IPS-NIHi7 (cell line): ENCODE measurements around the gene SYT7.
A peak's percentile ranks its signal among the peaks of the same experiment; 100 is the strongest.

ENCODE experiments used
- DNase-seq: peaks from one replicate; pipeline ENCODE4 v3.0.0; 2012; ENCODE audit warnings: mixed read lengths; ENCODE audit errors: extremely low spot score

The SYT7 gene

DNA sequence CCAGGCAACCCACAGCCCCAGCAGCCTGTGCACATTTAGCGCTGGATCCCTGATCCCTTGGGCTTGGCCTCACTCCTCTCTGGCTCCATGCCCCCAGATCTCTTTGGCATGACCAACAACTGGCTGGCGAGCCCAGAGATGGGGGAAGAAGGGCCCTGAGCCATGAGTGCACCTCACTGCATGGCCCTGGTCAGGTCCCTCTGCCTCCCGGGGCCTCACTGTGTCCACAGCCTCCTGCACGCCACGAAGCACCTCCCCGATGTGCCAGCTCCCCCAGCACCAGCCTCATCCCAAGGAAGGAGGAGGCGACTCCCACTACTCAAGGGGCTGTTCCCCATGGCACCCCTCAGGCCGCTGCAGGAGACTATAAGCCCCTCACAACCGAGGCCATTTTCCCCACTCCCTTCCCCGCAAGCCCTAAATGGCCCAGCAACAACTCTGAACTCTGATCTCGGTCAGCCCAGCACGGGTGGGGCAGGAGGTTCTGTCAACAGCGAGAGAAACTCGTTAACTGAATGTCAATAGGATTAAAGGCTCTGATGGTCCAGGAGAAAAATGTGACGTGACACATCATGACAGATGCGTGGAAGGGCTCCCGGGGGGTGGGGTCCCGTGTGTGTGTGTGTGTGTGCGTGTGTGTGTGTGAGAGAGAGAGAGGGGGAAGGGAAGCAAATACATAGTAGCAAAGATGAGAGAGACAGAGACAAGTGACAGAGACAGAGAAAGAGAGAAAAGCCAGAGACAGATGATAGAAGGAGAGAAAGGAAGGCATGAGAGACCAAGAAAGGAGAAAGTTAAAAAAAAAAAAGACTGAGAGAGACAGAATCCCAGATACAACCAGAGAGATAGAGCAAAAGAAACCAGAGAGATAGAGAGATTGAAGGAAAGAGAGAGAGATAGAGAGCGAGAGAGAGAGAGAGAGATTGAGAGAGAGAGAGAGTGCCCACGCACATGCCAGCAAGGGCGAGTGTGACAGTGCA lies 28.4 kb upstream of the SYT7 start:
- no peak for DNase-seq

DNA sequence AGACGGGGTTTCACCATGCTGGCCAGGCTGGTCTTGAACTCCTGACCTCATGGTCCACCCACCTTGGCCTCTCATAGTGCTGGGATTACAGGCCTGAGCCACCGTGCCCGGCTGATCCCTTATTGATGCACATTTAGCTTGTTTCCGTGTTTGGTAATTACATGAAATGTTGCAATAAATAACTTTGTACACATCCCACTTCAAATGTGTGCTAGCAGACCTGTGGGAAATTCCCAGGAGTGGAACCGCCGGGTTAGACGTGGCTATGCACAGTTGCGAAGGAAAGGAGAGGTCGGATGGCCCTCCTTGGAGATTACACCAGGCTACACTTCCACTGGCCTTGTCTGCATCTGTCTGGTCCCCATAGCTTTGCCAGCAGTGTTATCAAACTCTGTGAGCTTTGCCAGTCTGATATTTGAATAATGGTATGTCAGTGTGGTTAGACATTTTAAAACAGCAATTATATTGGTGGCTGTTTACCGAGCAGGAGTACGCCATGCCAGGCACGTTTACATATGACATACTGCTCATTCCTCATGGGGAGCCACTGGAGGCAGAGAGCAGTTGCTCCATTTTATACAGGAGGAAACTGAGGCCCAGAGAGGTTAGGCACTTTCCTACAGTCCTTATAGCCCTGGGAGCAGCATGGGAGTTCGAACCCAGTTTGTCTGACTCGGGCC lies 27.2 kb upstream of the SYT7 start:
- no peak for DNase-seq

GRCh38 chr11:61607426-61607825 lies 26.6 kb upstream of the SYT7 start:
- DNase-seq, result no peak

GRCh38 chr11:61603667-61604066 lies 22.8 kb upstream of the SYT7 start:
- no peak for DNase-seq

GRCh38 chr11:61602775-61603569 lies 22.1 kb upstream of the SYT7 start:
- DNase-seq, result no peak

DNA sequence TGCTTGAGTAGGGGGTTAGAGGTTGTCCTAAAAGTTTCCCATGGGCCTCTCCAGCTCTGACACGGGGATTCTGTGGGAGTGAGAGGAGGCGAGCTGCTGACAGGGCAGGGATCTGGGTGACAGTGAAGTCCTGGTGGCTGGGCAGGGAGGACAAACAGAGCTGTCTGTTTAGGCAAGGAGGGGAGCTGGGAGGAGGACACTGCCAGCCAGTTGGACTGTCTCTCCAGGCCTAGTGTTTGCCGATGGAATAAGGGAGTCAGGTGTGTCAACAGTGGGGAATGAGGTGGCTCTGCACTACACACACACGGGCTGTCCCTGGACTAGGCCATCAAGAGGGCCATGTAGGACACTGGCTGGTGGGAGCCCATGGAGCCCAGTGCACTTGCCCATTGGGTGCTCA lies 20.6 kb upstream of the SYT7 start:
- no peak for DNase-seq

GRCh38 chr11:61599968-61600710 lies 19.3 kb upstream of the SYT7 start:
- DNase-seq, result peak; percentile 36

DNA sequence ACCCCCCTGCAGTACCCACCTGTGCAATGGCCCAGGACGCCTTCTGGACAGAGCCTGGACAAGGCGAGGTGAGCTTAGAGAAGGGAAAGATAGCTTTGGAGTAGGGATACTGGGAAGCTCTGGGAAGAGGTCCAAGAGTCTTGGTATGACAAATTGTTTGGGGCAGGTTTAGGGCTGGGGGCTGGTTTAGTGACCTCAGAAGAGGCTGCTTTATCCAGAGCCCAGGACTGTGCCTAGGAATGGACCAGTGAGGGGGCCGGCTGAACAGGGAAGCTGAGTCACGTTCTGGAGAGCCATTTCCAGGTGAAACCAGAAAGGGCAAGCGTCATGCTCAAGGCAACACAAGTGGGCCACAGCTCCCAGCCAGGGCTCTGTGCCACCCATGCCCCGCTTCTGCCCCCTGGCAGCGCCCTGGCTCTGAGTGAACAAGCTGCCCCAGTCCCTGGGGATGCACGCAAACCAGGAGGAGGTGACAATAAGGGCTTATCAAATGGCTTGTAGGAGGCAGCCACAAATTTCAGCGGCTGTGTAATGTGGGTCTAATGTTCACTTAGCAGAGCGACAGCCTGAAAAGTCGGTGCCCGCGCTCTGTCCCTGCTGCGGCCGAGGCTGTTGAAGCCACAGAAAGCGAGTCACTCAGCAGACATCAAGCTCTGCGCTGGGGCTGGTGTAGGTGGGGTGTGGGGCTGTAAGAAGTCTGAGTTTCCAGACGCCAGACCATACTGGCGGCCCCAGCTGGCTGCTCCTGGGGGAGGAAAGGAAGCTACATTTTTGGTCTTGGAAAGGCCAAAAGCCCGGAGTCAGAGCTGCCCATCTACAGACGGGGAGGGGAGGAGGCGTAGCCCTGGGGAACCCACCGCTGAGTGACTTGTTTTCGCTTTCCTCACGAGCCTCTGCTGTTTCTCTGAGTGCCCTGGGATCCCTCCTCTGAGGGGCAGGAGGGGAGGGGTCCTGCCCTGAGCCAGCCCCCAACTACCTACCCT lies 18.3 kb upstream of the SYT7 start:
- DNase-seq, result peak; percentile 74

- DNase-seq, result no peak
Observed at GRCh38 chr11:61598374-61598773, 17.5 kb upstream of the SYT7 start.

GRCh38 chr11:61596990-61597389 lies 16.1 kb upstream of the SYT7 start:
- DNase-seq, result no peak

DNA sequence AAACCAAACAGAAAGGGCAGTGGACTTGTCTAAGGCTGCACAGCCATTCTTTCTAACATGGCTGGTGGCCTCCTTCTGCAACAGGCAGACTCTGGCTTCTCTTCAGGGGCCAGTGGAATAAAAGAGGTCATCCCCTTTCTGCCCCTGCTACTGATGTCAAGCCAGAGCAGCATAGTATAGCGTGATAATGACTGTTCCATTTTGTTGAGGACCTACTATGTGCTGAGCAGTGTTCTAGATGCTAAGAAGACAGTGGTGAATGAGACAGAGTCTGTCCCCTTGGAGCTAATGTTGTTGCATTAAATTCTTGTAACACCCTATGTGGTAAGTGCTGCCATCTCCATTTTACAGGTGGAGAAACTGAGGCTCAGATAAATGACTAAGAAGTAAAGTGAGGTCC lies 15.7 kb upstream of the SYT7 start:
- no peak for DNase-seq

DNA sequence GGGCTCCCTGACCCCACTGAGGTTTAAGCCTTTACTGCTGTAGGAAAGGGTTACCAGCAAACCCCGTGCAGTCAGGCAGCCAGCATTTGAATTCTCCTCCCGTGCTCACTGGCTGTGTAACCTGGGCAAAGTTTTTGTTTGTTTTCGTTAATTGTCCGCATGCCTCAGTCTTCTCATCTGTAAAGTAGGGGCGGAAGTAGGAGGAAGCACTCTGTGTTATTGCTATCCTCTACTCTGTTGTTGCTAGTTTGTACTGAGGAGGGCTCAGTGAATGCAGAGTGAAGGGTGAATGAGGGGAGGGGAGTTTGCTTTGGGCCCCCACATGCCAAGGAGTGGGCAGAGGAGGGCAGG lies 14.0 kb upstream of the SYT7 start:
- DNase-seq, result no peak

GRCh38 chr11:61593151-61593550 lies 12.3 kb upstream of the SYT7 start:
- no peak for DNase-seq

DNA sequence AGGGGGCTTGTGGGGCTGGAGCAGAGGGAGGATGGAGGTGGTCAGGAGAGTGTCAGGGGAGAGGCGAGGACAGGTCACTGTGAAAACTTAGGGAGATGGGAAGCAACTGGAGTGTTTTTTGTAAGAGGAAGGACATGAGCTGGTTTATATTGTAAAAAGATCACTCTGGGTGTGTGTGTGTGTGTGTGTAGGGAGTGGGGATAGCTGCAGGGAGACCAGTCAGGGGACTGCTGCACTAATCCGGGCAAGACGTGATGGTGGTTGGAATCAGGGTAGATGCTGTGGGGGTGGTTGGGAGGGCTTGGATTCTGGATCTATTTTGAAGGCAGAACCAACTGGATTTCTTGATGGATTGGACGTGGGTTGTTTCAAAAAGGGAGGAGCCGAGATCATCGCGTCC lies 11.3 kb upstream of the SYT7 start:
- no peak for DNase-seq

GRCh38 chr11:61589961-61590360 lies 9.1 kb upstream of the SYT7 start:
- DNase-seq, result no peak

- DNase-seq, result peak; percentile 47
Observed at GRCh38 chr11:61588728-61589191, 7.9 kb upstream of the SYT7 start.

- peak; percentile 88 for DNase-seq
Observed at GRCh38 chr11:61587951-61588727, 7.3 kb upstream of the SYT7 start.

GRCh38 chr11:61587541-61587941 lies 6.7 kb upstream of the SYT7 start:
- DNase-seq, result peak; percentile 74

DNA sequence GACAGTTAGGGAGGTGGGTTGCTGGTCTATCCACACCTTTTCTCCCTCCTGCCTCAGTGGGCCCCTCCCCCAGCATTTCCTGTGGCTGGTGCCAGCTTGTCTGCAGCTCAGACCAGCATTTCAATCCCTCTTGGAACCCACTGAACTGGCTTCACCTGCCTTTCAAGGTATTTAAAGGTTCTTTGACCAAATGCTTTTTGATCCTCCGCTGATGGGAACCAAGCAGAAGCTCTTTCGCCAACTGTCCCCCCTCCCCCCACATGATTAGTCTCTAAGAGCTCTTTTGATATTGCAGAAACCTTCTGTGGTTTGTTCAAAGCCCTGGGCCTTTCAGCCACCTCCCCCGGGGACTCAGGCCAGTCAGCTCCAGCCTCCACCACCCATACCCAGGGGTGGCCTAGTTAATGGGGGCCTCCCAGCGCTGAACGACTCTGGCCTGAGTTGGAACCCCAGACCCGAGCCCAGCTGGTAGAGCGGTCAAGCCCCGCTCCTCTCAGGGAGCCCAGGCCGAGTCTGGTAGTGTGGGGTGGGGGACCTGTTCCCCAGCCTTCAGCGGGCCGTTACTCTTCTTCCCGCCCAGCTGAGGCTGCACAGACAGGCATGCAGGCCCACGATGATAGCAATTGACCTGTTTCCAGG lies 6.0 kb upstream of the SYT7 start:
- DNase-seq, result no peak
